C4-2B (cell line): ENCODE measurements around the gene LRMDA.

Experiments used
- ZFX ChIP-seq: fragments of 450-650 bp; IDR thresholded peaks from 2 replicates; pipeline ENCODE4 v1.6.1; 2017
- TF ChIP-seq, protein P1 (sequence below): fragments of 450-650 bp; conservative IDR thresholded peaks from 2 replicates; pipeline ENCODE4 v1.5.1; 2017; ENCODE audit warnings: mild to moderate bottlenecking

DNA sequence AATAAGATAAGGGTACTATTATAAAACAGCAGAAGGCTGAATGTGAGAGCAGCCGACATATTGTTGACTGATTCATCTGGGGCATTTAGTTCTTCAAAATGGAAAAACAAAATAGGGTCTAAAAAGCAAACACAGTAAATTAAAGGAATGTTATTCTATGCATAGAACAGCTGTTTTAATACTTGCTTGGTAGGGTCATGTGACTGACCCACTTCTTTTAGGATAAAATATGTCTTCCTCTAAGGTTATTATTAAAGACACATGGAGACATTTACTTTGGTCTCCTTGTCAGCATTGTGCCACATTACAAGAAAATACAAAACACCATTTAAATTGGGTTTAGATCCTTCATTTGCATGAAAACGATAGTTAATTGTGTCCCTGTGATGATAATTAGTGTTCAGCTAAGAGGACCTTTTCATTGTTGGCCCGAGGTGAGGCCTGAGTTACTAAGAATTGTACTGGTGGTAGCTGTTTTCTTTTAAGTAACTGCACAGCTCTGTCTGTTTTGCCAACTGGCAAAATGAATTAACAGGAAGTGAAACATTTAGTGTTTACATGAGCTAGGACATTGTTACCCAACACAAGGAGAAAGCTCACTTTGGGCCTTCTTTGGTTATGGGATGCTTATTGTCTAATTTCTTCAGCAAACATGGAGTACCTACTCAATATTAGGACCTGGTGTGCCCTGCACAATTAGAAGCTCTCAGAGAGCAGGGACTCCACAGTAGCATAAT, 764.4 kb downstream of the LRMDA start:
- TF ChIP-seq, protein P1, sequence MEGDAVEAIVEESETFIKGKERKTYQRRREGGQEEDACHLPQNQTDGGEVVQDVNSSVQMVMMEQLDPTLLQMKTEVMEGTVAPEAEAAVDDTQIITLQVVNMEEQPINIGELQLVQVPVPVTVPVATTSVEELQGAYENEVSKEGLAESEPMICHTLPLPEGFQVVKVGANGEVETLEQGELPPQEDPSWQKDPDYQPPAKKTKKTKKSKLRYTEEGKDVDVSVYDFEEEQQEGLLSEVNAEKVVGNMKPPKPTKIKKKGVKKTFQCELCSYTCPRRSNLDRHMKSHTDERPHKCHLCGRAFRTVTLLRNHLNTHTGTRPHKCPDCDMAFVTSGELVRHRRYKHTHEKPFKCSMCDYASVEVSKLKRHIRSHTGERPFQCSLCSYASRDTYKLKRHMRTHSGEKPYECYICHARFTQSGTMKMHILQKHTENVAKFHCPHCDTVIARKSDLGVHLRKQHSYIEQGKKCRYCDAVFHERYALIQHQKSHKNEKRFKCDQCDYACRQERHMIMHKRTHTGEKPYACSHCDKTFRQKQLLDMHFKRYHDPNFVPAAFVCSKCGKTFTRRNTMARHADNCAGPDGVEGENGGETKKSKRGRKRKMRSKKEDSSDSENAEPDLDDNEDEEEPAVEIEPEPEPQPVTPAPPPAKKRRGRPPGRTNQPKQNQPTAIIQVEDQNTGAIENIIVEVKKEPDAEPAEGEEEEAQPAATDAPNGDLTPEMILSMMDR: no peak
- TF ChIP-seq ZFX: no peak
